DOHH2 (cell line): ENCODE measurements around the gene ITGA3.
A peak's percentile ranks its signal among the peaks of the same experiment; 100 is the strongest.

Experiments
- H3F3A ChIP-seq: fragments of 200-600 bp; sonication (generic), shearing (Covaris generic); 2 replicates; pipeline ENCODE4 v1.6.0; 2016; ENCODE audit warnings: antibody characterized with exemption, mild to moderate bottlenecking; ENCODE audit not compliant: control insufficient read depth, insufficient read depth
- H3K27ac ChIP-seq: fragments of 200-600 bp; sonication (generic); 2 replicates; pipeline ENCODE4 v1.5.1; 2014; ENCODE audit warnings: low read depth, mild to moderate bottlenecking, low read length, moderate library complexity
- H3K27me3 ChIP-seq: fragments of 200-600 bp; sonication (generic); 2 replicates; pipeline ENCODE4 v1.6.1; 2014; ENCODE audit warnings: mild to moderate bottlenecking, low read length, mixed read lengths; ENCODE audit not compliant: control insufficient read depth
- H3K36me3 ChIP-seq: fragments of 200-600 bp; sonication (generic); 2 replicates; pipeline ENCODE4 v1.6.1; 2014; ENCODE audit warnings: mild to moderate bottlenecking, low read length, moderate library complexity, mixed read lengths; ENCODE audit not compliant: control insufficient read depth
- H3K4me1 ChIP-seq: fragments of 200-600 bp; sonication (generic); 2 replicates; pipeline ENCODE4 v1.6.1; 2014; ENCODE audit warnings: mild to moderate bottlenecking, low read length, mixed read lengths; ENCODE audit not compliant: control insufficient read depth
- H3K4me2 ChIP-seq: fragments of 200-600 bp; sonication (generic); 2 replicates; pipeline ENCODE4 v1.6.0; 2014; ENCODE audit warnings: mild to moderate bottlenecking, low read length, moderate library complexity
- H3K4me3 ChIP-seq: fragments of 200-600 bp; sonication (generic); 2 replicates; pipeline ENCODE4 v1.5.1; 2014; ENCODE audit warnings: mild to moderate bottlenecking, low read length, mixed read lengths
- H3K79me2 ChIP-seq: fragments of 200-600 bp; sonication (generic); 2 replicates; pipeline ENCODE4 v1.6.1; 2014; ENCODE audit warnings: mild to moderate bottlenecking, low read length, mixed read lengths; ENCODE audit not compliant: control insufficient read depth
- H3K9me2 ChIP-seq: fragments of 200-600 bp; sonication (generic); replicated peaks from 2 replicates; pipeline ENCODE4 v1.6.1; 2014; ENCODE audit warnings: mild to moderate bottlenecking, low read length, mixed read lengths; ENCODE audit not compliant: control insufficient read depth
- H3K9me3 ChIP-seq: fragments of 200-600 bp; sonication (generic); 2 replicates; pipeline ENCODE4 v1.6.1; 2014; ENCODE audit warnings: antibody characterized with exemption, low read length, mixed read lengths; ENCODE audit not compliant: control insufficient read depth, insufficient read depth
- H4K20me1 ChIP-seq: fragments of 200-600 bp; sonication (generic); 2 replicates; pipeline ENCODE4 v1.6.0; 2014; ENCODE audit warnings: low read depth, mild to moderate bottlenecking, antibody characterized with exemption, low read length, moderate library complexity; ENCODE audit not compliant: control insufficient read depth, insufficient read depth
- CTCF ChIP-seq: fragments of 200-600 bp; sonication (generic); IDR thresholded peaks from one replicate; pipeline ENCODE4 v1.5.1; 2014; ENCODE audit warnings: antibody characterized with exemption, mild to moderate bottlenecking, low read depth, low read length; ENCODE audit not compliant: poor library complexity, severe bottlenecking
- EZH2phosphoT487 ChIP-seq: fragments of 200-600 bp; sonication (generic); IDR thresholded peaks from 2 replicates; pipeline ENCODE4 v1.6.1; 2017; ENCODE audit warnings: borderline replicate concordance, mild to moderate bottlenecking, antibody characterized with exemption, low read length, moderate library complexity, mixed read lengths

The ITGA3 gene

GRCh38 chr17:50129728-50130558, 74.0 kb downstream of the ITGA3 start, which contains the start of gene SAMD14:
Gene SAMD14, minus strand, starts transcription at chr17:50130160. Its CDS starts 5,201 bp downstream, at chr17:50124959.
- Histone ChIP-seq H3K4me2 (peak within 1 kb of the TSS; percentile 51), H3K4me3 (peak within 1 kb of the TSS; percentile 49; the same call in 1 of the 2 replicates), H3K27me3 (peaks cover 41% of the 10 kb centered on the region), H3K27ac (no peak within 1 kb of the TSS), H3K9me2 (no peaks in the 10 kb centered on the region), H4K20me1 (no peaks in the 10 kb centered on the region), H3K4me1 (peaks cover 6% of the 10 kb centered on the region; the same call in 1 of the 2 replicates), H3F3A (0 out of 2 replicates have a peak, but pooled peaks cover 5% of the 10 kb centered on the region), H3K36me3 (peaks cover 9% of the 10 kb centered on the region), H3K9me3 (no peaks in the 10 kb centered on the region), H3K79me2 (no peaks in the 10 kb centered on the region)
- TF ChIP-seq CTCF (no peak), EZH2phosphoT487 (peak; percentile 94; the same call in 1 of the 2 replicates)

- Histone ChIP-seq H3K79me2 (no peaks in the 10 kb centered on the region), H4K20me1 (no peaks in the 10 kb centered on the region), H3K4me3 (peak overlapping the region; percentile 49; the same call in 1 of the 2 replicates), H3F3A (0 out of 2 replicates have a peak, but pooled peaks cover 5% of the 10 kb centered on the region), H3K4me2 (peak overlapping the region; percentile 51; the same call in 1 of the 2 replicates), H3K9me2 (no peaks in the 10 kb centered on the region), H3K36me3 (peaks cover 15% of the 10 kb centered on the region), H3K27ac (no peak overlapping the region), H3K9me3 (no peaks in the 10 kb centered on the region), H3K4me1 (peaks cover 6% of the 10 kb centered on the region; the same call in 1 of the 2 replicates), H3K27me3 (peaks cover 36% of the 10 kb centered on the region)
- TF ChIP-seq CTCF (no peak), EZH2phosphoT487 (no peak)
Measured at GRCh38 chr17:50130559-50131305, 74.8 kb downstream of the ITGA3 start.

DNA sequence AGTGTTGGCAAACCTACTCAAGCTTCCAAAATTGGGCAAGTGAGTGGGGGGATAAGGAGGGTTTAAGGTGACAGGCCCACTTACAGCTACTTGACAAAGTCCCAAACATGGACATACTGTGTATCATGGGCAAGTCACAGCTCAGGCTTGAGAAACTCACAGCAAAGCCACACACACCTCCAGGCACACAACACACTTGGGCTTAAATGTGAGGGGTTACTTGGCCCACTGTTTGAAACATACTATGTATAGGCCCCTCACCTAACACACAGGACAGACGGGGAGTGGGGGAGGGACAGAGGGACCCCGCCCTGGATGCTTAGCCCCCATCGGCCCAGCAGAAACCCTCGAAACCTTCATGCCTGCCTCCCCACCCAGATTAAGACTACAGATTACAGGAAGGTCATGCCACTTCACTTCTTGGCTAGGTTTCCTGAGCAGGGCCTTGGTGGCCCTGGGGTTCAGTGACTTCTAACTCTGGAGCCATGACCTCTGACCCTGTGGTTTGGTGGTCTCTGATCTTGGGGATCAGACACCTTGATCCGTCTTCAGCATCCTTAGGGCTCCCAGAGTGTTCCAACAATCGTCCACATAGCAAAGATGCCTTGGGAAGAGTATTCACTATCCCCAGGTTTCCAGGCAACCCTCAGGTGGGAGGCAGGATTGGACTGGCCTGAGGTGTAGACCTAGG, 76.3 kb downstream of the ITGA3 start:
- H3K4me3 ChIP-seq, result no peak overlapping the region
- H3F3A ChIP-seq, result 0 out of 2 replicates have a peak, but pooled peaks cover 5% of the 10 kb centered on the region
- no peak overlapping the region for H3K27ac ChIP-seq
- H3K4me1 ChIP-seq, result peaks cover 6% of the 10 kb centered on the region; the same call in 1 of the 2 replicates
- TF ChIP-seq CTCF (no peak), EZH2phosphoT487 (no peak)
- H4K20me1 ChIP-seq, result no peaks in the 10 kb centered on the region
- H3K9me2 ChIP-seq, result no peaks in the 10 kb centered on the region
- peaks cover 29% of the 10 kb centered on the region for H3K36me3 ChIP-seq
- H3K27me3 ChIP-seq, result peaks cover 33% of the 10 kb centered on the region
- no peaks in the 10 kb centered on the region for H3K9me3 ChIP-seq
- no peak overlapping the region for H3K4me2 ChIP-seq
- no peaks in the 10 kb centered on the region for H3K79me2 ChIP-seq
